CD4-positive, alpha-beta T cell treated with Interleukin-21 for 1 hour (primary cell): ENCODE measurements around the gene FZD1.

ENCODE experiments used
- DNase-seq: peaks from one replicate; pipeline ENCODE4 v3.0.0-alpha.2; 2020

The FZD1 gene

DNA sequence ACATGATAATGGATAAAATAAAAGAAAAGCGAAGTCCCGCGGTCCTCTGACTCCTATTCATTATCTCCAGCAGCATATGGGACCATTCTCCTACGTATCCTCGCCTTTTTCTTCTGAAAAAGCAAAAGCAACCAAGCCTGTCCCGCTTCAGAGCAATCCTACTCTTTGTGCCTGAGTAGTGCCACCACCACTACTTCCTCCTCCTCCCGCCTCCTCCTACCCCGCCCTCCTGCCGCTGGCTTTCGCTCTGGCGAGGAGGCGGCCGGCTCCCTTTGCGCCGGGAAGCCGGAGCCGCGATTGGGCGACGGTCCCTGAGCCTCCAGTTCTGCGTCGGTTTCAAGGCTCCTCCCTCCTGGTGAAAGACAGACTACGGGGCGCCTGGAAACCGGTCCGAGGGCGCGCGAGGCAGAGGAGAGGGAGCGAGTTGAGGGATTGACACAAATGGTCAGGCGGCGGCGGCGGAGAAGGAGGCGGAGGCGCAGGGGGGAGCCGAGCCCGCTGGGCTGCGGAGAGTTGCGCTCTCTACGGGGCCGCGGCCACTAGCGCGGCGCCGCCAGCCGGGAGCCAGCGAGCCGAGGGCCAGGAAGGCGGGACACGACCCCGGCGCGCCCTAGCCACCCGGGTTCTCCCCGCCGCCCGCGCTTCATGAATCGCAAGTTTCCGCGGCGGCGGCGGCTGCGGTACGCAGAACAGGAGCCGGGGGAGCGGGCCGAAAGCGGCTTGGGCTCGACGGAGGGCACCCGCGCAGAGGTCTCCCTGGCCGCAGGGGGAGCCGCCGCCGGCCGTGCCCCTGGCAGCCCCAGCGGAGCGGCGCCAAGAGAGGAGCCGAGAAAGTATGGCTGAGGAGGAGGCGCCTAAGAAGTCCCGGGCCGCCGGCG lies at the start of gene FZD1:
Gene FZD1, plus strand, starts transcription at position 388 of the 878 bp plus-strand sequence. Its CDS starts 448 bp downstream, at position 836.
- peak; percentile 54 for DNase-seq

GRCh38 chr7:91226411-91226810 lies 37.8 kb upstream of the FZD1 start:
- DNase-seq = no peak

DNA sequence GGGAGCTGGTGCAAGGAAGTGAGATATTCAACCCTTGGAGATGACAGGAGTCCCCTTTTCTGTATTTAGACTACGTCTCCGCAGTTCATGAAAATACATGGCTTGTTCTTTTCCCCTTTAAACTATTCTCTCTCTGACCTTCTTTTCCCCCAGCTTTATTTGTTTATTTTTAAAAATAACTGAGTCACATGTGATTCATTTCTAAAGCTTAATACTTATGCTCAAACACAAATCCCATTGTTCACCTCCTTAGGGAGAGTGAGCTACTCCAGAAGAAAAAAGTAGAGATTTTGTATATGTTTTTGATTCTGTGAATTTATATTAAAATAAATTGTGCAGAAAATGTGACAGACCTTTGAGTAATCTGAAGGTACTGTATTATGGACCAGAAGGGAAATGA lies 35.9 kb upstream of the FZD1 start:
- DNase-seq = no peak

GRCh38 chr7:91228927-91229558 lies 35.2 kb upstream of the FZD1 start:
- no peak for DNase-seq

- no peak for DNase-seq
Observed at GRCh38 chr7:91230100-91230499, 34.1 kb upstream of the FZD1 start.

DNA sequence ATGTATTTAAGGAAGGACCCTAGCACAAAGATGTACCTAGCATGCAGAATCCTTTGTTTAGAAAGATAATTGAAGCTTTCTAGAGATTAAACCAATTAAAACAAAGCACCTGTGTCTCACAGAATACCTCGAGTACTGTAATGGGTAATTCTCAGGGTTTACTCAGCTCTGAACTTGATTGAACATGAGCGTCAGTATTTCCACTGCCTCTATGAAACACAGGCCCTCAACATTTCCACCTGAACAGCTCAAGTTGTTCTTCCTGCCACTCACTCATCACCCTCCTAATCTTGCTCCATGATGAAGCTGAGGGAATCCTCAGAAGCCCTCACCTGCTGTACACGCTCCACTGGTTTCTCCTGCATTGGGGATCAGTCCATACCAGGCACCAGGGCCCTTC lies 33.7 kb upstream of the FZD1 start:
- DNase-seq = no peak

- no peak for DNase-seq
Observed at GRCh38 chr7:91233212-91233611, 31.0 kb upstream of the FZD1 start.

GRCh38 chr7:91235211-91235832 lies 28.9 kb upstream of the FZD1 start:
- no peak for DNase-seq

- DNase-seq = no peak
Observed at GRCh38 chr7:91239171-91239604, 25.0 kb upstream of the FZD1 start.

- DNase-seq = no peak
Observed at GRCh38 chr7:91239772-91240171, 24.5 kb upstream of the FZD1 start.

DNA sequence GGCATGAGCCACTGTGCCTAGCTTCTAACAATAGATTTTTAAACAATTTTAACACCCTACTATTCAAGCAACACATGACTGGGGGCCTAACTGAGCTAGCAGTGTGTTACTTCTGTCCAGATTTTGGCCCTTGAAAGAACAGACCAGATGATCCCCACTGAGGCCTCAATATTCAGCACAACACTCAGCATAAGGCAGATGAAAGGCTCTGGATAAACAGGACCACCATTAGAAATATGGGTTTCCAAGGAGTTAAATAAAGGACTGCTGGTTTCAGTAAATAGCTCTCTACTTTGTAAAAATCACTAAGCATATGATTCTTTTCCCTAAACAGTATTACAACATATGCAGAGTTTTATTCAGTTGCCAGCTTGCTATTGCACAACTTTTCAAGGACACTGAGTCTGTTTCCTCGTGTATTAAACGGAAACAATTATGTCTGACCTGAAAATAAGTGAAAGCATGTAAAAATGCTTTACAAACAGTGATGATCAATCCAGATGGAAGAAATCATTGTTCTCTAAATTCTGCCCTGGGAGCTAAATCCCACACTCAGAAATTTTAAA lies 23.8 kb upstream of the FZD1 start:
- no peak for DNase-seq

GRCh38 chr7:91242097-91242844 lies 22.0 kb upstream of the FZD1 start:
- no peak for DNase-seq

DNA sequence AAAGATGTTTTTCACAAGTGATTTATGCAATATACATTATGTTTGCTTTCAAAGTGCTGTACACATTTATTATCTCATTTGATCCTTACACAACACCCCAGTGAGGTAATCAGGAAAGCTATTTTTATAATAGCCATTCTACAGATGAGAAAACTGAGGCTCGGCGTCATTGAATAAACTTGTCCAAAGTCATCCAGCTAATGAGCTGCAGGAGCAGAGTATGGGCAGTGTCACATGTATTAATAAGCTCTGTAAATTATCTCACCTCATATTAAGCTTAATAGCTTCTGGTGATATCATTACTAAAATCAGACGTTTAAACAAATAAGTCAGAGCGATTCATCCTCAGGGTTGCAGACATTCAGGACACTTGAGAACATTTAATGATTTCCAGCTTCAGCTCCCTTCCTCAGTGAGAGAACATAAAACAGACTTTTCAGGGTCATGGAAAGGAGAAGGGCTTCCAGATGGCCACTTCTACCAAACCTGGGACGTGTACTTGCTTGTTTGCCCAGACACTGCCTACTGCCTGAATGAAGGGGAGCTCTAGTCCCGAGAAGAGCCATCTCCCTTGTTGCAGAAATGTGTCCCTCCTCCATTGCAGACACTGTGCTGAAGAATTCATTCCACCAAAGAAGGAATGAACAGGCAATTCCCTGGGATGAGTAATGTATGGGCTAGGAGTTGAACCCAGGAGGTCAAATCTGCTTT lies 20.5 kb upstream of the FZD1 start:
- DNase-seq = no peak

DNA sequence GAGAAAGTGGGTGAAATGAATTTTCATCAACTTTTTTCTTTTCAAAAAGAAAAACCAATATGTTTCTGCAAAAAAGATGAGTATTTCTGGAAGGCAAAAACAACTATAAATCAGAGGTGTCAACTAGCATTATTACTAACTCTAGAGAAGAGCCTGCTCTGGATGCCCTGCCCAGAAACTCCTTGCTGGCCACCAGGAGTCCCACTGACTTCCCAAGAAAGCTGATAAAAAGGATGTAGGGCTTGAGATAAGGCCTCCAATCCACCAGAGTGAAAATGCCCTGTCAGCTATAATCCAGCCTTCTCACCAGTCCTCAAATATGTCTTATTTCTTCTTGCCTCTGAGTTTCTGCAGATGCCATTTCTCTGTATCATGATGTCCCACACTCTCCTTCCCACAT lies 16.7 kb upstream of the FZD1 start:
- no peak for DNase-seq

GRCh38 chr7:91248996-91249395 lies 15.2 kb upstream of the FZD1 start:
- no peak for DNase-seq

DNA sequence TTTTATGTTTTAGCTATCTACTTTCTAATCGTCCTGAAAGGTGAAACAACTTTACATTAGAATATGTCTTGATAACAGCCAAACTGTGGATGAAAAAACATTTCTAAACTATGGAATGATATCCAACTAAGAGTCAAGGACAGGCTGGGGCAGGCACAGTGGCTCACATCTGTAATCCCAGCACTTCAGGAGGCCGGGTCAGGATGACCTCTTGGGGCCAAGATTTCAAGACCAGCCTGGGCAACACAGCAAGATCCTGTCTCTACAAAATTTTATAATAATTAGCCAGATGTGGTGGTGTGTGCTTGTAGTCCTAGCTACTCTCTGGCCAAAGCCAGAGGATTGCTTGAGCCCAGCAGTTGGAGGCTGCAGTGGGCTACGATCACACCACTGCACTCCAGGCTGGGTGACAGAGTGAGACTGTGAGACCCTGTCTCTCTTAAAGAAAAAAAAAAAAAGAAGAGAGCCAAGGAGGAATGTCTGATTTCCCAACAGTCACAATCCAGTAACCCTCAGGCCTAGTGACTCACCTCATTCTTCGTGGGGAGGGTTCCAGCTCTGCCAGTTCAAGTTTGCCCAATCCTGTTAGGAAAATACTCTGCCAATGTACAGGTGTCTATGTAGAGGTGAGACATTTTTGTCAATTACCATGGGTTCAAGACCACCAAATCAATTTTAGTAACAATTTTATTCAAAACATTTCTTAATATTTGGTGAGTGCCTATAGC lies 14.6 kb upstream of the FZD1 start:
- DNase-seq = no peak

DNA sequence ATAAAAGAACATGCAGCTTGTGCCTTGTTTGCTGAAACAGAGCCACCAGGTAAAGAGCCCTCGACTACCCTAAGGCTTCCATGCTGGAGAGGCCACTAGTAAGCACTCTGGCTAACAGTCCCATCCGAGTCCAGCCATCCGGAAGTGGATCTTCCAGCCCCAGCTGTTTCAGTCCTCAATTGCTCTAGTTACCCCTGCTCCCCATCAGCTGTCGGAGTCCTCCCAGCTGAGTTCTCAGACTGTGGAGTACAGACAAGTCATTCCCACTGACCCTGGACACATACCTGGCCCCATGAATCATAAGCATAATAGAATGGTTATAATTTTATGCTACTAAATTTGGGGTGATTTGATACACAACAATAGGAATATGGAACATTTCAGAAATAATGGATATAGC lies 13.5 kb upstream of the FZD1 start:
- DNase-seq = no peak

- no peak for DNase-seq
Observed at GRCh38 chr7:91251877-91252276, 12.4 kb upstream of the FZD1 start.

- DNase-seq = no peak
Observed at GRCh38 chr7:91263384-91264045, 718 bp upstream of the FZD1 start.

DNA sequence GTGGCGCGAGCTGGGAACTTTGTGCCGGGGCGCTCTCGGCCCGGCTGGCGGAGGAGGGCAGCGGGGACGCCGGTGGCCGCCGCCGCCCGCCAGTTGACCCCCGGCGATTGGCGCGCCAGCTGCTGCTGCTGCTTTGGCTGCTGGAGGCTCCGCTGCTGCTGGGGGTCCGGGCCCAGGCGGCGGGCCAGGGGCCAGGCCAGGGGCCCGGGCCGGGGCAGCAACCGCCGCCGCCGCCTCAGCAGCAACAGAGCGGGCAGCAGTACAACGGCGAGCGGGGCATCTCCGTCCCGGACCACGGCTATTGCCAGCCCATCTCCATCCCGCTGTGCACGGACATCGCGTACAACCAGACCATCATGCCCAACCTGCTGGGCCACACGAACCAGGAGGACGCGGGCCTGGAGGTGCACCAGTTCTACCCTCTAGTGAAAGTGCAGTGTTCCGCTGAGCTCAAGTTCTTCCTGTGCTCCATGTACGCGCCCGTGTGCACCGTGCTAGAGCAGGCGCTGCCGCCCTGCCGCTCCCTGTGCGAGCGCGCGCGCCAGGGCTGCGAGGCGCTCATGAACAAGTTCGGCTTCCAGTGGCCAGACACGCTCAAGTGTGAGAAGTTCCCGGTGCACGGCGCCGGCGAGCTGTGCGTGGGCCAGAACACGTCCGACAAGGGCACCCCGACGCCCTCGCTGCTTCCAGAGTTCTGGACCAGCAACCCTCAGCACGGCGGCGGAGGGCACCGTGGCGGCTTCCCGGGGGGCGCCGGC lies 870 bp downstream of the FZD1 start:
- DNase-seq = no peak
